H1 (cell line): Measurements from ENCODE around the gene IFI30. TPM values are rescaled to one million over a fixed set of nuclear protein-coding genes. Genes with fewer than 3 reads are reported as not detected.

ENCODE experiments used
- CTCF ChIA-PET: fragments of 300-600 bp; sonication (Branson Sonifier 250); formaldehyde crosslinking; loops from one replicate; lab custom pipeline; 2021; ENCODE audit not compliant: partially characterized antibody; lab: Charles Lee
- POLR2A ChIA-PET: fragments of 300-600 bp; sonication (Branson Sonifier 250); formaldehyde crosslinking; loops from one replicate; lab custom pipeline; 2021; ENCODE audit warnings: inconsistent platforms; ENCODE audit not compliant: partially characterized antibody; lab: Charles Lee
- DNase-seq, 2 experiments: peaks; one replicate each; pipeline versions ENCODE4 v3.0.0 to v3.0.0-alpha.2; 2010 to 2022; ENCODE audit warnings: low spot score in 2 of 2, low read depth in 1 of 2, mixed read lengths in 1 of 2
- FAIRE-seq: peaks from 2 replicates; lab custom pipeline; 2011; peaks lifted over from hg19 to GRCh38; lab: Jason Lieb, UNC
- H2AFZ ChIP-seq: 2 replicates; pipeline ENCODE4 v1.8.1; 2012; ENCODE audit warnings: low read length, inconsistent platforms
- H2AK5ac ChIP-seq: 2 replicates; pipeline ENCODE4 v1.6.1; 2013; ENCODE audit warnings: low read depth, low read length
- H2BK120ac ChIP-seq: replicated peaks from 2 replicates; pipeline ENCODE3; 2013; ENCODE audit warnings: low read depth, low read length, inconsistent platforms
- H2BK12ac ChIP-seq: 2 replicates; pipeline ENCODE4 v1.6.1; 2013; ENCODE audit warnings: low read depth, low read length
- H2BK15ac ChIP-seq: 2 replicates; pipeline ENCODE4 v1.6.1; 2013; ENCODE audit warnings: low read length
- H2BK20ac ChIP-seq: 2 replicates; pipeline ENCODE4 v1.6.1; 2013; ENCODE audit warnings: low read length
- H2BK5ac ChIP-seq: 2 replicates; pipeline ENCODE4 v1.6.1; 2013; ENCODE audit warnings: low read depth, low read length
- H3K14ac ChIP-seq: 2 replicates; pipeline ENCODE4 v1.6.1; 2013; ENCODE audit warnings: inconsistent platforms; ENCODE audit not compliant: insufficient read length
- H3K18ac ChIP-seq: 2 replicates; pipeline ENCODE4 v1.6.1; 2013; ENCODE audit warnings: low read length; ENCODE audit errors: extremely low read depth
- H3K23ac ChIP-seq: 2 replicates; pipeline ENCODE4 v1.6.1; 2013; ENCODE audit warnings: inconsistent platforms; ENCODE audit not compliant: insufficient read length
- H3K23me2 ChIP-seq: 2 replicates; pipeline ENCODE4 v1.6.1; 2013; ENCODE audit warnings: low read depth, low read length
- H3K27ac ChIP-seq: 2 replicates; pipeline ENCODE4 v1.6.1; 2011; ENCODE audit warnings: low read depth, low read length, inconsistent platforms
- H3K27me3 ChIP-seq, 4 experiments: replicated peaks in 1 of 4; 1 replicate in 1 of 4; 2 replicates in 3 of 4; pipeline versions ENCODE4 v1.6.1 to v1.8.1; 2011 to 2013; ENCODE audit warnings: low read length in 3 of 4, mild to moderate bottlenecking in 3 of 4, inconsistent platforms in 2 of 4, mixed read lengths in 2 of 4, moderate library complexity in 1 of 4; ENCODE audit not compliant: control insufficient read depth in 3 of 4, insufficient read depth in 3 of 4; ENCODE audit errors: extremely low read depth in 1 of 4
- H3K36me3 ChIP-seq, 4 experiments: 2 replicates each; pipeline versions ENCODE4 v1.6.1 to v1.8.1; 2011 to 2013; ENCODE audit warnings: mild to moderate bottlenecking in 4 of 4, low read length in 3 of 4, moderate library complexity in 2 of 4, control low read depth in 1 of 4, inconsistent platforms in 1 of 4; ENCODE audit not compliant: insufficient read depth in 4 of 4, control insufficient read depth in 2 of 4
- H3K4ac ChIP-seq: replicated peaks from 2 replicates; pipeline ENCODE3; 2013; ENCODE audit warnings: low read length, low read depth, mixed read lengths, inconsistent platforms; ENCODE audit not compliant: insufficient read length
- H3K4me1 ChIP-seq, 4 experiments: replicated peaks in 1 of 4; 1 replicate in 1 of 4; 2 replicates in 3 of 4; pipeline versions ENCODE4 v1.6.1 to v1.8.1; 2011 to 2013; ENCODE audit warnings: low read length in 3 of 4, inconsistent platforms in 2 of 4, mixed read lengths in 1 of 4; ENCODE audit not compliant: insufficient read depth in 4 of 4, control insufficient read depth in 3 of 4
- H3K4me2 ChIP-seq, 2 experiments: 2 replicates each; pipeline versions ENCODE4 v1.6.1 to v1.8.1; 2011 to 2013; ENCODE audit warnings: low read depth in 2 of 2, low read length in 2 of 2, control low read depth in 1 of 2, inconsistent platforms in 1 of 2, mild to moderate bottlenecking in 1 of 2; ENCODE audit not compliant: insufficient read depth in 1 of 2
- H3K4me3 ChIP-seq, 4 experiments: fragments of 200-600, 300-600 bp in 1 of 4; sonication (generic), shearing (Covaris generic), sonication (Bioruptor Twin) in 1 of 4; 2 replicates each; pipeline versions ENCODE4 v1.5.1 to v1.8.1; 2011 to 2016; ENCODE audit warnings: low read length in 4 of 4, low read depth in 3 of 4, control low read depth in 2 of 4, inconsistent platforms in 2 of 4, mild to moderate bottlenecking in 2 of 4, mixed read lengths in 1 of 4, moderate library complexity in 1 of 4; ENCODE audit not compliant: insufficient read depth in 2 of 4; ENCODE audit errors: extremely low read depth in 1 of 4
- H3K56ac ChIP-seq: replicated peaks from 2 replicates; pipeline ENCODE3; 2013; ENCODE audit warnings: low read depth, mild to moderate bottlenecking, mixed read lengths, low read length, inconsistent platforms; ENCODE audit not compliant: insufficient read length
- H3K79me1 ChIP-seq: 2 replicates; pipeline ENCODE4 v1.6.1; 2013; ENCODE audit warnings: low read depth, low read length, control low read depth
- H3K79me2 ChIP-seq, 2 experiments: 2 replicates each; pipeline versions ENCODE4 v1.6.1 to v1.8.1; 2012 to 2013; ENCODE audit warnings: low read length in 2 of 2, mild to moderate bottlenecking in 2 of 2, inconsistent platforms in 1 of 2; ENCODE audit not compliant: insufficient read depth in 2 of 2, control insufficient read depth in 1 of 2
- H3K9ac ChIP-seq, 4 experiments: replicated peaks in 1 of 4; 1 replicate in 1 of 4; 2 replicates in 3 of 4; pipeline versions ENCODE4 v1.6.1 to v1.8.1; 2011 to 2013; ENCODE audit warnings: low read depth in 3 of 4, low read length in 3 of 4, control low read depth in 2 of 4, mild to moderate bottlenecking in 2 of 4, moderate library complexity in 2 of 4, inconsistent platforms in 1 of 4; ENCODE audit errors: extremely low read depth in 1 of 4
- H3K9me3 ChIP-seq, 2 experiments: 2 replicates each; pipeline versions ENCODE4 v1.6.1 to v1.8.1; 2012 to 2013; ENCODE audit warnings: mild to moderate bottlenecking in 2 of 2, moderate library complexity in 2 of 2, control low read depth in 1 of 2, inconsistent platforms in 1 of 2, low read depth in 1 of 2, low read length in 1 of 2, mixed read lengths in 1 of 2; ENCODE audit not compliant: insufficient read depth in 2 of 2
- H4K20me1 ChIP-seq, 2 experiments: replicated peaks in 1 of 2; 2 replicates each; pipeline versions ENCODE3 to v1.8.1; 2011 to 2013; ENCODE audit warnings: inconsistent platforms in 2 of 2, low read length in 2 of 2, mild to moderate bottlenecking in 1 of 2; ENCODE audit not compliant: insufficient read depth in 2 of 2, control insufficient read depth in 1 of 2
- H4K5ac ChIP-seq: 2 replicates; pipeline ENCODE4 v1.6.1; 2013; ENCODE audit warnings: low read length, low read depth, mixed read lengths, inconsistent platforms; ENCODE audit not compliant: insufficient read length
- H4K8ac ChIP-seq: 2 replicates; pipeline ENCODE4 v1.8.0; 2013; ENCODE audit warnings: mild to moderate bottlenecking, moderate library complexity, low read length, inconsistent platforms; ENCODE audit not compliant: insufficient read depth; ENCODE audit errors: extremely low read depth
- H4K91ac ChIP-seq: replicated peaks from 2 replicates; pipeline ENCODE3; 2013; ENCODE audit warnings: low read length, mixed read lengths, inconsistent platforms; ENCODE audit not compliant: insufficient read length
- CREB1 ChIP-seq: IDR thresholded peaks from 2 replicates; pipeline ENCODE4 v1.6.1; 2012; ENCODE audit warnings: inconsistent platforms
- GTF2F1 ChIP-seq: IDR thresholded peaks from 2 replicates; pipeline ENCODE4 v1.6.1; 2012; ENCODE audit warnings: low read depth, low read length, improper control_type of control experiment, borderline replicate concordance
- SP1 ChIP-seq: IDR thresholded peaks from 2 replicates; pipeline ENCODE4 v1.6.1; 2011; ENCODE audit warnings: low read depth, low read length
- TCF12 ChIP-seq: IDR thresholded peaks from 2 replicates; pipeline ENCODE4 v1.6.1; 2011; ENCODE audit warnings: low read depth, mild to moderate bottlenecking, low read length
- WGBS, 2 experiments: shearing (Covaris generic) in 1 of 2; methylation state at CpG; one replicate each; pipeline versions ENCODE4 v1.1.6 to v1.1.7; 2013 to 2015; ENCODE audit warnings: low lambda C conversion rate in 2 of 2, mixed read lengths in 2 of 2, inconsistent platforms in 1 of 2, low coverage in 1 of 2, missing lambda C conversion rate in 1 of 2; ENCODE audit not compliant: insufficient replicate concordance in 2 of 2, insufficient coverage in 1 of 2, insufficient read length in 1 of 2; ENCODE audit errors: extremely low coverage in 1 of 2, missing lambda C conversion rate in 1 of 2; 5-methylcytosine and 5-hydroxymethylcytosine counted together
- polyA plus RNA-seq, 7 experiments: library from polyadenylated mRNA; depleted of rRNA in 3 of 7; stranded (reverse) in 5 of 7; unstranded in 2 of 7; fragments of >200 nt in 5 of 7; fragments of 200-250 nt in 2 of 7; gene quantifications; 1 replicate in 5 of 7; 2 replicates in 1 of 7; 4 replicates in 1 of 7; pipeline versions ENCODE4 v1.2.1 to v1.2.3, GENCODE V29; 2011 to 2013; ENCODE audit warnings: missing spikeins in 2 of 7, mixed read lengths in 2 of 7
- total RNA-seq: library from RNA; stranded (reverse); fragmentation: NEBNext Ultra II Directional; extraction: Animal tissue kit (Norgen Biotek cat#: 25700); gene quantifications from 2 replicates; pipeline ENCODE4 v1.2.1, GENCODE V29; 2021

IFI30 gene
- total and polyA plus RNA-seq, 2 of the 8 experiments (the other 6 are each of a cell fraction or from before 2014, with no cell fraction given) = 28.9 to 62.4 TPM

DNA sequence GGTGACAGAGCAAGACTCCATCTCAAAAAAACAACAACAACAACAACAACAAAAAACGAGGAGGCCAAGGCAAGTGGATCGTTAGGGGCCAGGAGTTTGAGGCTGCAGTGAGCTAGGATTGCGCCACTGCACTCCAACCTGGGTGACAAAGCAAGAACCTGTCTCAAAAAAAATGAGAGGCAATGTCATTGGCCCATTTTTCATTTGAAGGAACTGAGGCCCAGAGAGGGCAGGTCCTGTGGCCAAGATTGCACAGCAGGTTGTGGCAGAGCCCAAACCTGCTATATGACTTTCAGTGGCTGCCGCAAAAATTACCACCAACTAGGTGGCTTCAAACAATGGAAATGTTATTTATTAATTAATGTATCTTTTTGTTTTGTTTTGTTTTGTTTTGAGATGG is 15.1 kb upstream of the IFI30 start:
- no peak overlapping the region for H2BK12ac ChIP-seq
- ChIA-PET POLR2A (interaction anchor here (0.6 to 1.4 kb wide), 5 partner anchors 14 to 288 kb away, joined by 3 to 4 read pairs (median 3); partner anchors contain the start of gene JUND), CTCF (interaction anchor here (0.5 to 1.2 kb wide), 5 partner anchors 12 to 248 kb away, joined by 3 to 5 read pairs (median 3); no protein-coding TSS in a partner anchor)
- H3K4me2 ChIP-seq = no peak overlapping the region
- H3K14ac ChIP-seq = no peak overlapping the region
- H4K5ac ChIP-seq = no peak overlapping the region
- peaks cover 11% of the 10 kb centered on the region for H3K23me2 ChIP-seq
- no peak for FAIRE-seq
- H3K4me3 ChIP-seq = no peak overlapping the region
- no peak overlapping the region for H2BK120ac ChIP-seq
- H3K18ac ChIP-seq = no peak overlapping the region
- peaks cover 4% of the 10 kb centered on the region; the same call in 1 of the 2 replicates for H3K79me1 ChIP-seq
- TF ChIP-seq CREB1 (no peak), SP1 (no peak), GTF2F1 (no peak), TCF12 (no peak)
- no peak overlapping the region for H3K56ac ChIP-seq
- H4K91ac ChIP-seq = no peak overlapping the region
- H3K27me3 ChIP-seq = no peaks in the 10 kb centered on the region
- peaks cover 0 to 24% (median 15%) of the 10 kb centered on the region in 4 experiments; a peak in 5 of 8 replicates for H3K36me3 ChIP-seq
- H3K4me1 ChIP-seq = peaks cover 0 to 15% (median 11%) of the 10 kb centered on the region in 4 experiments; a peak in 6 of 7 replicates
- no peak overlapping the region for H2AFZ ChIP-seq
- WGBS, 2 experiments = 92% methylated on average over 4 of the region's 4 CpGs; no CpG with 5 or more reads in 1 of the 2 experiments
- peaks cover 4 to 26% of the 10 kb centered on the region in 2 experiments for H4K20me1 ChIP-seq
- DNase-seq = no peak
- H2BK20ac ChIP-seq = no peak overlapping the region
- no peaks in the 10 kb centered on the region for H3K9me3 ChIP-seq
- H2AK5ac ChIP-seq = no peak overlapping the region
- H3K23ac ChIP-seq = no peak overlapping the region
- H2BK5ac ChIP-seq = no peak overlapping the region
- no peak overlapping the region for H3K27ac ChIP-seq
- H4K8ac ChIP-seq = no peak overlapping the region
- no peak overlapping the region for H3K9ac ChIP-seq
- H2BK15ac ChIP-seq = no peak overlapping the region
- no peak overlapping the region for H3K4ac ChIP-seq
- no peaks in the 10 kb centered on the region; a peak in 1 of 4 replicates for H3K79me2 ChIP-seq
